Measurements from ENCODE around the gene TRIM33.
A peak's percentile ranks its signal among the peaks of the same experiment; 100 is the strongest.
"Not testable (repeated sequence)": the region's sequence is repeated elsewhere in the genome, so short reads cannot be mapped to it uniquely, and the experiment has no call there.

The TRIM33 gene

DNA sequence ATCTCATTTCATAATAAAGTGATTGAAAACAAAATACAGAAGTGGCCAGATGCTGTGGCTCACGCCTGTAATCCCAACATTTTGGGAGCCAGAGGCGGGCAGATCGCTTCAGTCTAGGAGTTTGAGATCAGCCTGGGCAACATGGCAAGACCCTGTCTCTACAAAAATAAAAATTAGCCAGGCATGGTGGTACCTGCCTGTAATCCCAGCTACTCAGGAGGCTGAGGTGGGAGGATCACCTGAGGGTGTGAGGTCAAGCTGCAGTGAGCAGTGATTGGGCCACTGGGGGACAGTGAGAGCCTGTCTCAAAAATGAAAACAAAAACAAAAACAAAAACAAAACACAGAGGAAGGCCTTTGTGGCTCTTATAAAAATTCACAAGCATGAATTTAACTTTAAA, 38.6 kb downstream of the TRIM33 start:
- DNase-seq (ENCODE audit: low read depth, low spot score), result no peak
- H3K4me3 ChIP-seq (ENCODE audit: low read length), result no peak overlapping the region

- no peak for DNase-seq (ENCODE audit: low read depth, low spot score)
- no peak overlapping the region for H3K4me3 ChIP-seq (ENCODE audit: low read length)
Observed at GRCh38 chr1:114470681-114471080, 40.3 kb downstream of the TRIM33 start.

GRCh38 chr1:114468710-114469468, 42.1 kb downstream of the TRIM33 start:
- DNase-seq (ENCODE audit: low read depth, low spot score), result no peak
- H3K4me3 ChIP-seq (ENCODE audit: low read length), result no peak overlapping the region

- peak; percentile 31 for DNase-seq (ENCODE audit: low read depth, low spot score)
- H3K4me3 ChIP-seq (ENCODE audit: low read length), result no peak overlapping the region
Observed at GRCh38 chr1:114468047-114468446, 43.0 kb downstream of the TRIM33 start.

DNA sequence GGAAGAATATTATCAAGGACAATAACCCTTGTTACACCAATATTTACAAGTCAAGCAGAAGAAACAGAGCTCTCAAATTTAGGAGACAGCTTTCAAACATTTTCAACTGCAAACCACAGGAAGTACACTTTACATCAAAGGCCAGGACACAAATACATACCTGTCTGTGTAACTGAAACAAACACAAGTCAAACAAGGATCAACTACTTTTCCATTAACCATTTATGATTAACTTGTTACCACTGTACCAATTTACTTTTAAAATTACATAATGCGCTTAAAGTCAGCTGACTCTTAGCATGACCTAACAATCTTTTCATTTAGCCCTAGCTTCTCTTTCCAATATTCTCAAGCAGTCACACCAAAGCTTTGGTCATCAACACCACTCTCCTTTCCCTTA, 43.5 kb downstream of the TRIM33 start:
- peak; percentile 48 for DNase-seq (ENCODE audit: low read depth, low spot score)
- H3K4me3 ChIP-seq (ENCODE audit: low read length), result no peak overlapping the region

DNA sequence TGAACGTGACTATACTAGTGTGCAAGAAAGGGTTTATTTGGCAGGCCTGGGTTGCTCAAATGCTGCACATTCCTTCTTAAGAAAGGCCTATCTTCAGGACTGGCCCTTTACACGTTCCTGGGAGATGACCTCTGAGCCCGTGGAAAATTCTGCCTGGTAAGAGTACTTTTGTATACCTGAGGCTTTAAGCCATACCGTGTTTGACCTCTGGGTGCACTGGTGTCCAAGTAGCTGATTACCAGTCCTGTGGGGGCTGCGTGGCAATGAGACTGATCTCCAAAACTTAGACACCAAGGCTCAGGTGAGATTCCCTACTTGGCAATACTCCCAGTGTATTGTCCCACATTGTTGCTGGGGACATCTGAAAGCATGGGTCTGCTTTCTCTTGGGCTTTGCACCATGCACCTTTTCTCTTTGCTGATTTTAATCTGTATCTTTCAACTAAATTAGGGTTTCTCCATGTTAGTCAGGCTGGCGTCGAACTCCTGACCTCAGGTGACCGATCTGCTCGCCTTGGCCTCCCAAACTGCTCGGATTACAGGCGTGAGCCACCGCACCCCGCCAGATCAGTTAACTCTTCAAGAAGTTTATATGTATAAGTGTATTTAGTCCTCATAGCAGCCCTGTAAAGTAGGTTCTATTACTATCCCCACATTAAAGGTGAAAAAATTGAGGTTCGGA, 44.5 kb downstream of the TRIM33 start:
- DNase-seq (ENCODE audit: low read depth, low spot score), result no peak
- no peak overlapping the region for H3K4me3 ChIP-seq (ENCODE audit: low read length)

DNA sequence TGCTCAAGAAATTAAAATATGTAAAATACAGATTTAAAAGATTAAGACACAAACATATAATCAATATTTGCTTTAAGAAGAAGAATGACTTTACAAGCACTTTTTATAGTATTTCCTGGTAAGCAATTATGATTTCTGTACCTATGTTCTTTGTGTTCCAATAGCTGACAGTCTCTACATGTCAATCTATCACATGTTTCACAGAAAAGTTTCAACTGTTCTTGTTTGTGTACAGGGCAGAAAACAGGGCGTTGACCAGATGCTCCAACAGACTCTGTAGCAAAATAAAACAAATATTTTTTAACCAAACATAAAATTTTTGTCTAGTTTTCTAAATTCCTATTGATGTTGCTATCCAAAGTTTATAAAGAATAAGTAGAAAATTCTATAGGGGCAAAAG, 48.0 kb downstream of the TRIM33 start:
- DNase-seq (ENCODE audit: low read depth, low spot score), result no peak
- no peak overlapping the region for H3K4me3 ChIP-seq (ENCODE audit: low read length)

GRCh38 chr1:114462341-114462740, 48.7 kb downstream of the TRIM33 start:
- no peak for DNase-seq (ENCODE audit: low read depth, low spot score)
- no peak overlapping the region for H3K4me3 ChIP-seq (ENCODE audit: low read length)

GRCh38 chr1:114458237-114458777, 52.7 kb downstream of the TRIM33 start:
- no peak for DNase-seq (ENCODE audit: low read depth, low spot score)
- no peak overlapping the region for H3K4me3 ChIP-seq (ENCODE audit: low read length)

DNA sequence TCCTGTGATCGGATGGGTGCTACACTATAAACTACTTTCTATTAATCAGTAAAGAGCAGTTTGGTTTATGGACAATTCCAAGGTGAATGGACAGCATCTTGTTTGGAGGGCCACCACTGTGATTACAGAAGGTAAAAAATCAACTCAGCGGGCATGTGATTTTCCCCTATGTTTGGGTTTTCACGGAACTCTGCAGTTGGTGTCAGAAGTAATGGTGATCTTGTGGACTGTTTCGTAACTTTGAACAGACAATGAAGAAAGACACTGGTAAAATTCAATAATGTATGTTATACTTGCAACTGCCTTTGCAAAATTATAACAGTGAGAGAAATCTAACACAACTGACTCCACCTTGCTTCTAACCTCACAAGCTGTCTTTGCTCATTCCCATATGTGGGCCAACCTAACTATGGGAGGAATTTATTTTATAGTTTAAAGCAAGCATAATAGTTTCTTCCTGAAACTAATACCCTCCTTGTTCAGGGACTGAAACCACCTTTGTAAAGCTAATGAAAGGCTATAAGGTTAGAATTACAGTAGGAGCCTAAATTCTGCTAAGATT, 53.2 kb downstream of the TRIM33 start:
- no peak for DNase-seq (ENCODE audit: low read depth, low spot score)
- no peak overlapping the region for H3K4me3 ChIP-seq (ENCODE audit: low read length)

DNA sequence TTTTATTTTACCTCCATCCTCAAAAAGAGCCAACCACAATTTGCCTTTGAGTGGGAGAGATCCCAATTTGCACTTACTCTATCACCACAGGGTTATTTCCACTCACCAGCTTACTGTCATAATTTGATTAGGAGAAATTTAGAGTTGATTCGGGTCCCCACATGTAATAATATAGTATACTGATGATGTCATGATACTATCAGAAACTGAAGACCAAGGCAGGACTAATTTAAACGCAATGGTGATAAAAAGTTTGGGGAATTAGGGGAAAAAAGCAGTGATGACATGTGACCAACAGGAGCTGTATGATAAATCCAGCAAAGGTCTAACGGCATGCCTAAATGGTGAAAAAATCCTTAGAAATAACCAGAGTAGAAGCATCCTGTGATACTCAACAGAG, 54.4 kb downstream of the TRIM33 start:
- DNase-seq (ENCODE audit: low read depth, low spot score), result no peak
- no peak overlapping the region for H3K4me3 ChIP-seq (ENCODE audit: low read length)

- DNase-seq (ENCODE audit: low read depth, low spot score), result no peak
Observed at GRCh38 chr1:114455102-114455785, 55.8 kb downstream of the TRIM33 start.

GRCh38 chr1:114454539-114454938, 56.5 kb downstream of the TRIM33 start:
- H3K4me3 ChIP-seq (ENCODE audit: low read length), result no peak overlapping the region
- DNase-seq (ENCODE audit: low read depth, low spot score), result no peak

More at GRCh38 chr1:114455102-114455785, 55.8 kb downstream of the TRIM33 start:
- no peak overlapping the region for H3K4me3 ChIP-seq (ENCODE audit: low read length)

DNA sequence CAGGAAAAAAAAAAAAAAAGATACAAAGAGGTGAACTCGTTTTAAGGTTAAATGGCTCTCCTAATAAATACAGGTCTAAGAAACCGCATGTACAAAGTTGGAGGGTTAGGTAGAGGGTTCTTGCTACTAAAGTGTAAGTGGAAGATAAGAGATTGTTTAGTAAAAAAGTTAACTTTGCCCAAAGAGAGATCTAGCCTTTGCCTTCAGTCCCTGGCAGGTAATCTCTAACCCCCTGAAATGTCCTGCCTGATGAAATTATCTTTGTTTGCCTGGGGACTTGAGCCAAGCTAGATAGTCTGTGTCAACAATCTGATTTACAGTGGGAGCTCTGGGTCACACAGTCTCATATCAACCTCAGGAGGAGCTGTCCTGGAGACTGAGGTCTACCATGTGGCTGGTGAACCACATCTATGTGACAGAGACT, 57.6 kb downstream of the TRIM33 start:
- no peak for DNase-seq (ENCODE audit: low read depth, low spot score)
- H3K4me3 ChIP-seq (ENCODE audit: low read length), result no peak overlapping the region

- no peak overlapping the region for H3K4me3 ChIP-seq (ENCODE audit: low read length)
- DNase-seq (ENCODE audit: low read depth, low spot score), result no peak
Observed at GRCh38 chr1:114448370-114449036, 62.5 kb downstream of the TRIM33 start.

- no peak for DNase-seq (ENCODE audit: low read depth, low spot score)
- H3K4me3 ChIP-seq (ENCODE audit: low read length), result no peak overlapping the region
Observed at GRCh38 chr1:114446198-114446597, 64.8 kb downstream of the TRIM33 start.

DNA sequence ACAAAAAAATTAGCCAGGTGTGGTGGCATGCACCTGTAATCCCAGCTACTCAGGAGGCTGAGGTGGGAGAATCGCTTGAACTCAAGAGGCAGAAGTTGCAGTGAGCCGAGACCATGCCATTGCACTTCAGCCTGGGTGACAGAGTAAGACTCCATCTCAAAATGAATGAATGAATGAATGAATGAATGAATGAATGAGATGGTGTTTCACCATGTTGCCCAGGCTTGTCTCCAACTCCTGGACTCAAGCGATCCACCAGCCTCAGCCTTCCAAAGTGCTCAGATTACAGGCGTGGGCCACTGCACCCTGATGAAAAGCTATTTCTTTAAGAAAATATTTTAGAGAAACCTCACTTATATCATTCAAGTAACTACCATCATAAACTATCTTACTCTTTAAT, 67.8 kb downstream of the TRIM33 start:
- H3K4me3 ChIP-seq (ENCODE audit: low read length); DNase-seq (ENCODE audit: low read depth, low spot score): not testable (repeated sequence)

DNA sequence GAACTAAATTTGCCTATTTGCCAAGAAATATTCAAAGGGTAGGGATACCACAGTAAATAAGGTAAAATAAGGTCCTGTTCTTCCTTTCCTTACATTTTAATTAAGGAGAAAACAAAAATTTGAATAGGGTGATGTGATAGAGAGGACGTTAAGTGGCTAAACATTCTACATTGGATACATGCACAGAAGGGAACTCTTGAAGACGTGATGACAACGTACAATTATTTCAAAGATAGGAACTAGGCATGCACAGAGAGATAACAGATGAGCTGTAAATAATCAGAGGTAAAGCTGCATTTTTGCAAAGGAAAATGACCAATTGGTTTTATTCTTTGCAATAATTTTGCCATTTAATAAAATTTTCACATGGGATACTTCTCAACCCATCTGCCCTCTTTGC, 69.7 kb downstream of the TRIM33 start:
- H3K4me3 ChIP-seq (ENCODE audit: low read length), result no peak overlapping the region

GRCh38 chr1:114439369-114439768, 71.6 kb downstream of the TRIM33 start:
- no peak for DNase-seq (ENCODE audit: low read depth, low spot score)
- no peak overlapping the region for H3K4me3 ChIP-seq (ENCODE audit: low read length)

More for the DNA sequence above, 69.7 kb downstream of the TRIM33 start:
- no peak for DNase-seq (ENCODE audit: low read depth, low spot score)

Data from Jurkat, Clone E6-1 (cell line).